ACHN (cell line): ENCODE results near the gene ESPN.

Source experiments
- DNase-seq: peaks from one replicate; pipeline ENCODE4 v3.0.0-alpha.2; 2015
- in situ Hi-C: cut with HindIII; loops from 2 replicates; pipeline ENCODE4 v1.10.0; 2017; ENCODE audit warnings: low sequenced_read_pairs, low pct_ligation_motif_present, low pct_unique_long_range_greater_than_20kb

Gene ESPN

GRCh38 chr1:6472391-6472790 lies 47.8 kb downstream of the ESPN start:
- in situ Hi-C loops: no loop called here
- no peak for DNase-seq

DNA sequence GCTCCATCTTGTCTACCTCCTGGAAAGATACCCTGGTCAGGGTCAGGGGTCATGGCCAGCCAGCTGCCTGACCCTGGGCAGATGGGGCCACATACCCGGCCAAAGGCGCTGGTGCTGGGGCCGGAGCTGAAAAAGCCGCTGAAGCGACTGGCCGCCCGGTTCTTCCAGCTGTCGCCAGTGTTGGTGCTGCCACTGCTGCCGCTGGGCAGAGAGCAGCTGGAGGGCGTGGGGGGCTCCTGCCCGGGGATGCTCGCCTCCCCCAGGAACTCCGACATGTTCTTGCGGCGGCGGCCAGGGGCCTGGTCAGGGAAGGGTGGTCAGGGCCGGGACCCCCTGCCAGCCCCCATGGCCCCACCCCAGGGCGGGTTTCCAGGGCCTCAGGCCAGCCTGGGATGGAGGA lies 48.6 kb downstream of the ESPN start:
- in situ Hi-C loops: no loop called here
- DNase-seq: no peak

DNA sequence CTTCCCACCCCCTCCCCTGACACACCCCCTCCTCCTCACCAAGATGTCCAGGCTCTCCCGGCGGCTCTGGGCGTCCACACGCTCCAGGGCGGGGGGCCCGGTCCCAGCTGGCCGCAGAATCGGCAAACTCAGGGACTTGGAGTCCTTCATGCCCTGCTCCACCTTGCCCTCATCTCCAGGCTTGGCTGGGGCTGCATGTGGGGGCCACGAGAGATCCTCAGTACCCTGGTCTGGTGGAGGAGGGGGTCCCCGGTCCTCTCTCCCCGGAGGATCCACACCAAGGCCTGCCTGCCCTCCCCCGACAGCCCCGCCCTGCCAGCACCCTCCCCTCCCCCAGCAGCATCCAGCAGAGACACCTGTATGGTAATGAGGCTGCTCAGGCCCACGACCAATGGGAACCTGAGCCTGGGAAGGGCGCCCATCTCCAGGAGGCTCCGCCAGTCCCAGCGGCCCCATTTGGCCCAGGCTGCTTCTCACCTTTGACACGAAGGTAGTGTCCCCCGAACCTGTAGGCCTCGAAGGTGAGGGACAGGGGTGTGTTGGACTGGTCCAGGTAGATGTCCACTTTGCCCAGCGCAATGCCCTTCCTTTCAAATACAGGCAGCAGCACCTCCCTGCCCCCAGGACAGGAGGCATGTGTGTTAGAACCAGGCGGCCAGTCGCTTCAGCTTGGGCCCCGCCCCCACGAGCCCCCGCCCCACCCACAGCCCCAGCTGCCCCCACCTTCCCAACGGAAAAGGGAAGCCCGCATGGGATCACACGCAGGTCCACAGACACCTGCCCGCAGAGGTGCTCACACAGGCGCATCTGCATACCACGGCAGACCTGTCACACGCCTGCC lies 49.6 kb downstream of the ESPN start:
- DNase-seq: no peak
- in situ Hi-C loops: no loop called here

DNA sequence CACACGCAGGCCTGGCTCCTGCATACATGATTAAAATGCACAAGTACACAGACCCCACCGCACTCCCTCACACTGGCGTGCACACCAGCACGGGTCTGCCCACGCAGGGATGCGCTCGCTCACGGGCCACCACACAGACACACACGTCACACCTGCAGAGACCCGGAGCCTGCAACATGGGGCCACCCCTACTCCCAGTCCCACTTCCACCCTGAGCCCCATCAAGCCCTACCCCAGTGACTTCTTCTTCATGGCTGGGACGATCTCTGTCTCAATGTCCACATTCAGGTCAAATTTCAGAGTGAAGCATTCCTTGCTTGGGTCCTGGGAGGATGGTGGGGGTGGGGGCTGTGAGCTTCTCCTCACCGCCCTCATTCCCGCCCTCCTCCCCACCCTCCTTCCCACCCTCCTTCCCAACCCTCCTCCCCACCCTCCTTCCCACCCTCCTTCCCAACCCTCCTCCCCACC lies 50.3 kb downstream of the ESPN start:
- DNase-seq: no peak
- in situ Hi-C loops: no loop called here

GRCh38 chr1:6475381-6476133 lies 51.0 kb downstream of the ESPN start:
- in situ Hi-C loops: no loop called here
- peak; percentile 37 for DNase-seq

- in situ Hi-C loops: no loop called here
- DNase-seq: no peak
These were observed 51.9 kb downstream of the ESPN start for GRCh38 chr1:6476483-6476882.

DNA sequence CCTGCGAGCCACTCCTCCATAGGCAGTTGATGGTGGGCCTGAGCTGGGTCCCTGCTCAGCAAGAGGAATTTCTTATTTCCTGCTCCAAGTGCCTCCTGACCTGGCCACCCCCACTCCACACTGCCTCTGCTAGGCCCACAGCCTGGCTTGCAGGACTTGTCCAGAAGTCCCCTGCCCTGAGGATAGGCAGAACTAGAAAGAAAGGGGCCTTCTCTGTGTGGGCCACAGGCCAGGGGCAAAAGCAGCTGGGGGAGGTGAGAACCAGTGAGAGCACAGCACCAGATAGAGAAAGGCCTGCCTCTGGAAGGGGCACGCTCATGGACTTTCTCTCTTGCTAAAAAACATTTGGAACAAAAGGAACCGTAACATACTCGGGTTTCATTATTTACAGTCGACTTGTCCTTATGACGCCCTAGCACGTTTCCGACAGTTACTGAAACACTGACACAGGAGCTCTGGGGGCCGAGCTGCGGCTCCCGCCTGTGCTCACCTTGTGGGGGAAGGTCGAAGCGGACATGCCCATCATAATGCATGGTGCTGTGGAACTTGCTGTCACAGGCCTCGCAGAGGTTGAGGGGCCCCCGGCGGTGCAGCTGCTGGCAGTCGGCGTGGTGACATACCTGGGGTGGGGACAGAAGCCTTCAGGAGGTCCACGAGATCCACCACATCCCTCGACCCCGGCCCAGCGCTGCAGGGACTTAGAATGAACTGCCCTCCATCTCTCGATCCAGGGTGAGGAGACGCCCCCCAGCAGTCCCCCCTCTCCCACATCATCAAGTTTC lies 52.7 kb downstream of the ESPN start:
- in situ Hi-C loops: no loop called here
- DNase-seq: no peak

DNA sequence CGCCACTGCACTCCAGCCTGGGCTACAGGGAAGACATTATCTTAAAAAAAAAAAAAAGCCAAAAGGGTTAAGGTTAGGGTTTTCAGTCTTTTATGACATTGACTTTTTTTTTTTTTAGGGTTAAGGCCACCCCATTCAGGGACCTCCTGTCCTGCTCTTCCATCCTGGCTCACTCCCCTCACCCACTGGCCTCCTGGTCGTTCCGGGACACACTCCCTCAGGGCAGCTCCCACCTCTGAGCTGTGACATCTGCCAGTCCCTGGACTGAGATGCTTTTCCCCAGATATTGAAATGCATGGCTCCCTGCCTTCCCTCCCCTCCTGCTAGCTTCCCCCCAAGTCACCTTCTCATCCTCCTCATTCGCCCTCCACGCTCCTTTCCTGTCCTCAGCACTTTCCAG lies 57.2 kb downstream of the ESPN start:
- no peak for DNase-seq
- in situ Hi-C loops: no loop called here

DNA sequence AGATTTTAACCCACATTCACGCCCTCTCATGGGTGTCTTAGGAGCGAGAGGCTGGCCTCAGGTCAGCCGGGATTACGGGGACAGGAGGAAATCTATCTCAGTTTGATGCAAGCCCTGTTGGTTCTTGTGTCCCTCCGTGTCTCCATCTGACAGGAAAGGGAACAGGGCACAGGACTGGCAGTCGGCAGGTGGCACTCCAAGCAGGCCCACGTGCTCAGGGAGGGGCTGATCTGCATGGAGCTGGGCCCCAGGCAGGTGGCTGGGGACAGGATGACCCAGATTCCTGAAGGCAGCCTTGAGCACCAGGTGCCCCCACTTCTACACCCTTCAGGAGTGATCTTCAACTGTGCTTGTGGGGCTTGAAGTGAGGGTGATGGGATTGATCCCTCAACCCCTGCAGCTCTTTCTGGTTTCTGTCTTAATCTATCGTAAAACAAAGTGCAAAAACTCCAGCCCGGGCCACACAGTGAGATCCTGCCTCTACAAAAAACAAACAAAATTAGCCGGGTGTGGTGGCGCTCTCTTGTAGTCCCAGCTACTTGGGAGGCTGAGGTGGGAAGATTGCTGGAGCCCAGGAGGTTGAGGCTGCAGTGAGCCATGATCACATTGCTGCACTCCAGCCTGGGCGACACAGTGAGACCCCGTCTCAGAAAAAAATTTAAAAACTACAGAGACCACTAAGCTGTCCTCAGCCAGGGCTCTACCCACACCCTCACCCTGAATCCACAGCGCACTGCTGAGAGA lies 58.6 kb downstream of the ESPN start:
- no peak for DNase-seq
- in situ Hi-C loops: no loop called here

- in situ Hi-C loops: no loop called here
These were observed 59.2 kb downstream of the ESPN start for GRCh38 chr1:6483761-6484117.

GRCh38 chr1:6484826-6485167 lies 60.2 kb downstream of the ESPN start:
- no peak for DNase-seq
- in situ Hi-C loops: no loop called here

More at GRCh38 chr1:6483761-6484117, 59.2 kb downstream of the ESPN start:
- no peak for DNase-seq

GRCh38 chr1:6485168-6486101 lies 60.9 kb downstream of the ESPN start:
- no peak for DNase-seq
- in situ Hi-C loops: no loop called here

DNA sequence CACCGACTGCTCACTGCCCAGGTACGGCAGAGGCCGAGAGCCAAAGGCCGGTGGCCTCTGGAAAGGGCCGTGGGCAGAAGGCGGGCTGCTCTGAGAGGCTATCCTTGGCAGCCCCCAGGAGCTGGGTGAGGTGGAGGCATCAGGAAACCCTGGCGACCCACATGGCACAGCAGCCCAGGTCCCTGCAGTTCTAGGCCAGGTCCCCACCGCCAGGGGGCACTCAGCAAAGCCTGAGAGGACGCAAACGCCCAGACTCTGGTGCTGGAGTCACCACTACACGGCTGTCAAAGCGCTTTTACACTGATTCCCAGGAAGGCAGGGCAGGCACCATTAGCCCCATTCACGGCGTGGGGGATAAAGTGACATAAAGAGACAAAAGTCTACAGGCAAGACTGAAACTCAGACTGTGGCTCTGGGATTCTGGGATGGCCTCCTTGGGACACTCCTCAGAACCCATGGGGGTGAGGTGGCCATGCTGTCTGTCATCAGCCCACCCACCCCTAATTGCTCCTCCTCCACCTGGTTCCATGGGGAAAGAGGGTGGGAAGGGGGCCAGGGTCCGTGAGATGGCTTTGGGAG lies 61.9 kb downstream of the ESPN start:
- in situ Hi-C loops: no loop called here
- peak; percentile 77 for DNase-seq

DNA sequence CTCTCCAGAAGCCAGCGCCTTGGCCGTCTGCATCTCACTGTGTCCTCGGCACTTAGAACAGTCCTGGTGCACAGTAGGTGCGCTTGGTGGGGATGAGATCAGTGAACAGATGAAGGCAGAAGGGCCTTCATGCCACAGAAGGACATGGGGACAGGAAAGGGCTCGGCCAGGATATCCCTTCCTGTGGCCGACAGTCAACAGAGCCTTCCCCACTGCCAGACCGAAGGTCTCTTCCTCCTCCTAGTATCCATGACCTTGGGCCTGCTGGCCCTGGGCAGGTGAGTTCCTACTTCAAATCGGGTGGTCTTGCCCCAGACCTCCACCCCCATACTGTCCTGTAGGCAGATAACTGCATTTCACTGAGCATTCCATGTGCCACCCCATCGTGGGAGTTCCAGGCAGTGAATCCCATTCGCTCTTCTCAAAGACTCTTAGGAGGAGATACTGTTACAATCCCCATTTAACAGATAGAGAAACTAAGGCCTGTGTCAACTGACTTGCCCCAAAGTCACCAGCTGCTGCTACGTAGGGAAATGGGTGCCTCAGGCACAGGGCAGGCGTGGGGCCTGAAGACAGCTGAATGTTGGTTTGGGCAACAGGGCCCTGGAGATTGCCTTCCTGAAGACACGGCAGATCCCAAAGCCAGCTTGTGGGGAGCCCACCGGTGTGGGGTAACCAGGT lies 63.4 kb downstream of the ESPN start:
- in situ Hi-C loops: no loop called here
- no peak for DNase-seq

- in situ Hi-C loops: no loop called here
- no peak for DNase-seq
These were observed 64.2 kb downstream of the ESPN start for GRCh38 chr1:6488602-6489382.

- in situ Hi-C loops: no loop called here
- DNase-seq: no peak
These were observed 64.8 kb downstream of the ESPN start for GRCh38 chr1:6489383-6489765.
